Muscle layer of colon (tissue), 2 donors: ENCODE results near the gene AGL.
"Not testable (repeated sequence)": the region's sequence is repeated elsewhere in the genome, so short reads cannot be mapped to it uniquely, and the experiment has no call there.

Source experiments
- H3K27ac ChIP-seq: one replicate; pipeline ENCODE4 v1.7.0; 2013; ENCODE audit warnings: low read depth, mild to moderate bottlenecking, low read length, moderate library complexity
- H3K27me3 ChIP-seq, 2 donors: one replicate each; pipeline ENCODE4 v1.7.0; 2013; ENCODE audit warnings: low read length in 2 of 2, mild to moderate bottlenecking in 2 of 2; ENCODE audit not compliant: insufficient read depth in 2 of 2, control insufficient read depth in 1 of 2
- H3K36me3 ChIP-seq: one replicate; pipeline ENCODE4 v1.7.0; 2013; ENCODE audit warnings: mild to moderate bottlenecking, low read length; ENCODE audit not compliant: insufficient read depth
- H3K4me1 ChIP-seq: one replicate; pipeline ENCODE4 v1.7.0; 2013; ENCODE audit warnings: mild to moderate bottlenecking, low read length; ENCODE audit not compliant: insufficient read depth
- H3K4me3 ChIP-seq, 2 donors: one replicate each; pipeline ENCODE4 v1.7.0; 2013; ENCODE audit warnings: low read length in 2 of 2, low read depth in 1 of 2, mild to moderate bottlenecking in 1 of 2, moderate library complexity in 1 of 2
- H3K9ac ChIP-seq: one replicate; pipeline ENCODE4 v1.7.0; 2013; ENCODE audit warnings: low read length
- H3K9me3 ChIP-seq: one replicate; pipeline ENCODE4 v1.7.0; 2013; ENCODE audit warnings: mild to moderate bottlenecking, low read length
- donor health status: abdominal sarcoma.
- donor health status: Adenocarcinoma of cecum.

AGL gene

GRCh38 chr1:99825702-99826101 lies 24.5 kb upstream of the AGL start:
- Histone ChIP-seq H3K9me3 (no peaks in the 10 kb centered on the region), H3K27ac (no peak overlapping the region), H3K9ac (no peak overlapping the region), H3K36me3 (no peaks in the 10 kb centered on the region), H3K27me3 (no peaks in the 10 kb centered on the region), H3K4me1 (no peaks in the 10 kb centered on the region), H3K4me3 (no peak overlapping the region)

- no peaks in the 10 kb centered on the region for H3K9me3 ChIP-seq
These were observed 22.2 kb upstream of the AGL start for GRCh38 chr1:99827970-99828369.

GRCh38 chr1:99829269-99829668 lies 20.9 kb upstream of the AGL start:
- H3K9ac ChIP-seq = no peak overlapping the region
- no peaks in the 10 kb centered on the region for H3K36me3 ChIP-seq
- H3K4me3 ChIP-seq = no peak overlapping the region
- H3K27ac ChIP-seq = no peak overlapping the region
- no peaks in the 10 kb centered on the region for H3K9me3 ChIP-seq
- H3K27me3 ChIP-seq = no peaks in the 10 kb centered on the region
- H3K4me1 ChIP-seq = no peaks in the 10 kb centered on the region

More at GRCh38 chr1:99827970-99828369, 22.2 kb upstream of the AGL start:
- Histone ChIP-seq H3K27me3 (no peaks in the 10 kb centered on the region), H3K4me1 (no peaks in the 10 kb centered on the region), H3K27ac (no peak overlapping the region), H3K9ac (no peak overlapping the region), H3K4me3 (no peak overlapping the region), H3K36me3 (no peaks in the 10 kb centered on the region)

- not testable (repeated sequence) for H3K27me3 ChIP-seq, H3K4me1 ChIP-seq
These were observed 16.2 kb upstream of the AGL start for GRCh38 chr1:99833911-99834310.

GRCh38 chr1:99836171-99837103 lies 13.7 kb upstream of the AGL start:
- not testable (repeated sequence) for H3K4me3 ChIP-seq, H3K4me1 ChIP-seq, H3K27me3 ChIP-seq, H3K36me3 ChIP-seq, H3K27ac ChIP-seq, H3K9ac ChIP-seq, H3K9me3 ChIP-seq

More at GRCh38 chr1:99833911-99834310, 16.2 kb upstream of the AGL start:
- not testable (repeated sequence) for H3K36me3 ChIP-seq, H3K27ac ChIP-seq, H3K4me3 ChIP-seq, H3K9ac ChIP-seq, H3K9me3 ChIP-seq

- H3K4me1 ChIP-seq, H3K27ac ChIP-seq, H3K9me3 ChIP-seq, H3K27me3 ChIP-seq, H3K4me3 ChIP-seq, H3K36me3 ChIP-seq, H3K9ac ChIP-seq: not testable (repeated sequence)
These were observed 9.8 kb upstream of the AGL start for GRCh38 chr1:99840353-99840752.

GRCh38 chr1:99843760-99844159 lies 6.4 kb upstream of the AGL start:
- no peaks in the 10 kb centered on the region for H3K27me3 ChIP-seq
- H3K36me3 ChIP-seq = no peaks in the 10 kb centered on the region
- H3K4me1 ChIP-seq = peaks cover 5% of the 10 kb centered on the region
- no peak overlapping the region for H3K4me3 ChIP-seq
- H3K9ac ChIP-seq = no peak overlapping the region
- H3K9me3 ChIP-seq = no peaks in the 10 kb centered on the region
- H3K27ac ChIP-seq = no peak overlapping the region

- not testable (repeated sequence) for H3K27ac ChIP-seq, H3K4me3 ChIP-seq, H3K4me1 ChIP-seq
These were observed 5.0 kb upstream of the AGL start for GRCh38 chr1:99845201-99845600.

GRCh38 chr1:99849413-99849743 lies 783 bp upstream of the AGL start:
- H3K4me1 ChIP-seq = peaks cover 17% of the 10 kb centered on the region
- no peaks in the 10 kb centered on the region for H3K9me3 ChIP-seq
- no peaks in the 10 kb centered on the region for H3K27me3 ChIP-seq
- peak overlapping the region; percentile 90 to 92 for H3K4me3 ChIP-seq
- peak overlapping the region; percentile 75 for H3K27ac ChIP-seq
- H3K36me3 ChIP-seq = no peaks in the 10 kb centered on the region
- H3K9ac ChIP-seq = peak overlapping the region; percentile 25

More at GRCh38 chr1:99845201-99845600, 5.0 kb upstream of the AGL start:
- H3K9me3 ChIP-seq, H3K9ac ChIP-seq, H3K36me3 ChIP-seq, H3K27me3 ChIP-seq: not testable (repeated sequence)

- no peaks in the 10 kb centered on the region for H3K27me3 ChIP-seq
- H3K9ac ChIP-seq = peak overlapping the region; percentile 93
- no peaks in the 10 kb centered on the region for H3K36me3 ChIP-seq
- peaks cover 17% of the 10 kb centered on the region for H3K4me1 ChIP-seq
- no peaks in the 10 kb centered on the region for H3K9me3 ChIP-seq
- H3K4me3 ChIP-seq = peak overlapping the region; percentile 90 to 92
- peak overlapping the region; percentile 75 for H3K27ac ChIP-seq
These were observed 514 bp downstream of the AGL start for GRCh38 chr1:99850459-99851291.

GRCh38 chr1:99851850-99852454 lies 1.8 kb downstream of the AGL start:
- Histone ChIP-seq H3K4me1 (peaks cover 17% of the 10 kb centered on the region), H3K9me3 (no peaks in the 10 kb centered on the region), H3K9ac (no peak overlapping the region), H3K36me3 (no peaks in the 10 kb centered on the region), H3K27me3 (no peaks in the 10 kb centered on the region), H3K4me3 (peak overlapping the region in 1 of 2 donors; percentile 6), H3K27ac (no peak overlapping the region)
